GM19023 (cell line): Measurements from ENCODE around the gene LDLRAD3.

Experiments used
- ATAC-seq: cut with Tn5 transposase; IDR thresholded peaks from one replicate; pipeline ENCODE4 v1.9.1; 2021; ENCODE audit warnings: mild to moderate bottlenecking, moderate library complexity; ENCODE audit not compliant: unreplicated experiment

The LDLRAD3 gene

GRCh38 chr11:36224209-36224882 is 280.5 kb downstream of the LDLRAD3 start:
- no peak for ATAC-seq

- no peak for ATAC-seq
Measured at GRCh38 chr11:36227044-36227443, 283.2 kb downstream of the LDLRAD3 start.

GRCh38 chr11:36228689-36229088 is 284.8 kb downstream of the LDLRAD3 start:
- no peak for ATAC-seq

- no peak for ATAC-seq
Measured at GRCh38 chr11:36229091-36229705, 285.3 kb downstream of the LDLRAD3 start.

- no peak for ATAC-seq
Measured at GRCh38 chr11:36230779-36231699, 287.2 kb downstream of the LDLRAD3 start.

GRCh38 chr11:36233204-36233603 is 289.3 kb downstream of the LDLRAD3 start:
- ATAC-seq: no peak

- ATAC-seq: no peak
Measured at GRCh38 chr11:36234825-36235224, 291.0 kb downstream of the LDLRAD3 start.

- ATAC-seq: no peak
Measured at GRCh38 chr11:36235750-36236149, 291.9 kb downstream of the LDLRAD3 start.

GRCh38 chr11:36237391-36237790 is 293.5 kb downstream of the LDLRAD3 start:
- ATAC-seq: no peak

GRCh38 chr11:36238036-36238631 is 294.3 kb downstream of the LDLRAD3 start:
- no peak for ATAC-seq

- ATAC-seq: no peak
Measured at GRCh38 chr11:36238881-36239280, 295.0 kb downstream of the LDLRAD3 start.

GRCh38 chr11:36239636-36240035 is 295.8 kb downstream of the LDLRAD3 start:
- no peak for ATAC-seq

- no peak for ATAC-seq
Measured at GRCh38 chr11:36240173-36240572, 296.3 kb downstream of the LDLRAD3 start.

GRCh38 chr11:36240801-36241200 is 296.9 kb downstream of the LDLRAD3 start:
- ATAC-seq: no peak

GRCh38 chr11:36241497-36241896 is 297.6 kb downstream of the LDLRAD3 start:
- ATAC-seq: no peak

- ATAC-seq: no peak
Measured at GRCh38 chr11:36243641-36244040, 299.8 kb downstream of the LDLRAD3 start.

GRCh38 chr11:36247493-36247892 is 303.6 kb downstream of the LDLRAD3 start:
- no peak for ATAC-seq

- no peak for ATAC-seq
Measured at GRCh38 chr11:36248436-36248835, 304.6 kb downstream of the LDLRAD3 start.

- ATAC-seq: no peak
Measured at GRCh38 chr11:36249246-36249645, 305.4 kb downstream of the LDLRAD3 start.

- ATAC-seq: no peak
Measured at GRCh38 chr11:36251823-36252222, 308.0 kb downstream of the LDLRAD3 start.

- ATAC-seq: no peak
Measured at GRCh38 chr11:36253238-36253637, 309.4 kb downstream of the LDLRAD3 start.
